OCI-LY7 (cell line): ENCODE results near the gene STMP1. TPM values are rescaled to one million over a fixed set of nuclear protein-coding genes. Genes with fewer than 3 reads are reported as not detected.

Experiments
- BruUV-seq: library from RNA; stranded (reverse); fragments of 400-500 nt; replicated peaks from 2 replicates; lab custom pipeline; 2021; lab: Mats Ljungman, UMichigan
- CTCF ChIA-PET: fragments of 300-600 bp; sonication (Branson Sonifier 250); formaldehyde crosslinking; loops from one replicate; lab custom pipeline; 2022; ENCODE audit warnings: antibody characterized with exemption; ENCODE audit not compliant: unreplicated experiment; lab: Charles Lee
- POLR2A ChIA-PET: fragments of 300-600 bp; sonication (Branson Sonifier 250); formaldehyde crosslinking; loops from one replicate; lab custom pipeline; 2022; ENCODE audit warnings: antibody characterized with exemption; lab: Charles Lee
- DNase-seq: peaks from one replicate; pipeline ENCODE4 v3.0.0-alpha.2; 2015; ENCODE audit warnings: low spot score
- H2AFZ ChIP-seq: fragments of 200-600 bp; sonication (generic), shearing (Covaris generic); 2 replicates; pipeline ENCODE4 v1.6.1; 2014; ENCODE audit warnings: mild to moderate bottlenecking, antibody characterized with exemption, low read length, moderate library complexity
- H3K27ac ChIP-seq: fragments of 200-600 bp; sonication (generic); 2 replicates; pipeline ENCODE4 v1.5.1; 2014; ENCODE audit warnings: mixed run types, low read depth, mild to moderate bottlenecking, moderate library complexity, low read length, inconsistent platforms; ENCODE audit not compliant: poor library complexity, severe bottlenecking
- H3K36me3 ChIP-seq: fragments of 200-600 bp; sonication (generic); 2 replicates; pipeline ENCODE4 v1.6.1; 2014; ENCODE audit warnings: mild to moderate bottlenecking, antibody characterized with exemption, low read length, moderate library complexity, mixed read lengths; ENCODE audit not compliant: insufficient read depth
- H3K4me1 ChIP-seq: fragments of 200-600 bp; sonication (generic); 2 replicates; pipeline ENCODE4 v1.5.1; 2014; ENCODE audit warnings: mild to moderate bottlenecking, low read length; ENCODE audit not compliant: insufficient read depth, poor library complexity, severe bottlenecking
- H3K4me2 ChIP-seq: fragments of 200-600 bp; sonication (generic); 2 replicates; pipeline ENCODE4 v1.6.1; 2014; ENCODE audit warnings: mild to moderate bottlenecking, low read length
- H3K4me3 ChIP-seq: fragments of 200-600 bp; sonication (generic); 2 replicates; pipeline ENCODE4 v1.5.1; 2014; ENCODE audit warnings: mild to moderate bottlenecking, low read depth, low read length; ENCODE audit not compliant: poor library complexity, severe bottlenecking
- H3K79me2 ChIP-seq: fragments of 200-600 bp; sonication (generic); 2 replicates; pipeline ENCODE4 v1.6.1; 2016; ENCODE audit warnings: low read depth, mild to moderate bottlenecking, low read length, moderate library complexity, mixed read lengths; ENCODE audit not compliant: insufficient read depth
- H3K9me2 ChIP-seq: fragments of 200-600 bp; sonication (generic); 2 replicates; pipeline ENCODE4 v1.6.1; 2016; ENCODE audit warnings: mild to moderate bottlenecking, low read length, mixed read lengths; ENCODE audit not compliant: insufficient read depth
- H3K9me3 ChIP-seq: fragments of 200-600 bp; sonication (generic); 2 replicates; pipeline ENCODE4 v1.6.1; 2014; ENCODE audit warnings: mild to moderate bottlenecking, mixed run types, low read length, mixed read lengths
- H4K20me1 ChIP-seq: fragments of 200-600 bp; sonication (generic); 2 replicates; pipeline ENCODE4 v1.6.1; 2014; ENCODE audit warnings: mild to moderate bottlenecking, antibody characterized with exemption, low read length, moderate library complexity, mixed read lengths; ENCODE audit not compliant: insufficient read depth
- EZH2phosphoT487 ChIP-seq: fragments of 200-600 bp; sonication (generic); IDR thresholded peaks from 2 replicates; pipeline ENCODE4 v1.6.1; 2018; ENCODE audit warnings: low read depth, borderline replicate concordance, mild to moderate bottlenecking, mixed run types, antibody characterized with exemption, low read length, moderate library complexity, mixed read lengths
- intact Hi-C: fragments of 100-400 bp; cut with micrococcal nuclease; formaldehyde crosslinking; loops from one replicate; pipeline ENCODE4 v1.10.0; 2022; ENCODE audit not compliant: unreplicated experiment
- total RNA-seq, 2 experiments: library from RNA; depleted of rRNA in 1 of 2; stranded (reverse); fragments of >200 nt in 1 of 2; shearing (Covaris generic) in 1 of 2; gene quantifications; 2 replicates each; pipeline ENCODE4 v1.2.3, GENCODE V29; 2014 to 2022
- TF ChIP-seq, protein P1 (sequence below): fragments of 200-600 bp; sonication (generic); conservative IDR thresholded peaks from 2 replicates; pipeline ENCODE4 v1.5.1; 2014; ENCODE audit warnings: mild to moderate bottlenecking, antibody characterized with exemption, low read length, moderate library complexity, mixed read lengths

The STMP1 gene
- total RNA-seq, 2 experiments from 2014 or later: 7.4 to 24.4 TPM

- H4K20me1 ChIP-seq: no peaks in the 10 kb centered on the region
- no peak overlapping the region for H3K4me3 ChIP-seq
- ChIA-PET CTCF (no interaction called here), POLR2A (interaction anchor here (0.7 kb wide), 1 partner anchor 1593 kb away, joined by 3 read pairs; no protein-coding TSS in a partner anchor)
- intact Hi-C loops: loop anchor here (10.0 kb wide), 1 partner anchor 335 kb away; no protein-coding TSS in a partner anchor
- no peaks in the 10 kb centered on the region for H3K4me1 ChIP-seq
- DNase-seq: no peak
- H3K4me2 ChIP-seq: no peak overlapping the region
- no TSS peak for BruUV-seq
- TF ChIP-seq EZH2phosphoT487: no peak
- TF ChIP-seq, protein P1, sequence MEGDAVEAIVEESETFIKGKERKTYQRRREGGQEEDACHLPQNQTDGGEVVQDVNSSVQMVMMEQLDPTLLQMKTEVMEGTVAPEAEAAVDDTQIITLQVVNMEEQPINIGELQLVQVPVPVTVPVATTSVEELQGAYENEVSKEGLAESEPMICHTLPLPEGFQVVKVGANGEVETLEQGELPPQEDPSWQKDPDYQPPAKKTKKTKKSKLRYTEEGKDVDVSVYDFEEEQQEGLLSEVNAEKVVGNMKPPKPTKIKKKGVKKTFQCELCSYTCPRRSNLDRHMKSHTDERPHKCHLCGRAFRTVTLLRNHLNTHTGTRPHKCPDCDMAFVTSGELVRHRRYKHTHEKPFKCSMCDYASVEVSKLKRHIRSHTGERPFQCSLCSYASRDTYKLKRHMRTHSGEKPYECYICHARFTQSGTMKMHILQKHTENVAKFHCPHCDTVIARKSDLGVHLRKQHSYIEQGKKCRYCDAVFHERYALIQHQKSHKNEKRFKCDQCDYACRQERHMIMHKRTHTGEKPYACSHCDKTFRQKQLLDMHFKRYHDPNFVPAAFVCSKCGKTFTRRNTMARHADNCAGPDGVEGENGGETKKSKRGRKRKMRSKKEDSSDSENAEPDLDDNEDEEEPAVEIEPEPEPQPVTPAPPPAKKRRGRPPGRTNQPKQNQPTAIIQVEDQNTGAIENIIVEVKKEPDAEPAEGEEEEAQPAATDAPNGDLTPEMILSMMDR: no peak
- no peak overlapping the region for H3K27ac ChIP-seq
- no peaks in the 10 kb centered on the region for H3K79me2 ChIP-seq
- peaks cover 33% of the 10 kb centered on the region for H3K36me3 ChIP-seq
- H3K9me2 ChIP-seq: no peaks in the 10 kb centered on the region
- no peak overlapping the region for H2AFZ ChIP-seq
- H3K9me3 ChIP-seq: peaks cover 16% of the 10 kb centered on the region
These were observed 7.9 kb downstream of the STMP1 start for GRCh38 chr7:135670179-135670578.

DNA sequence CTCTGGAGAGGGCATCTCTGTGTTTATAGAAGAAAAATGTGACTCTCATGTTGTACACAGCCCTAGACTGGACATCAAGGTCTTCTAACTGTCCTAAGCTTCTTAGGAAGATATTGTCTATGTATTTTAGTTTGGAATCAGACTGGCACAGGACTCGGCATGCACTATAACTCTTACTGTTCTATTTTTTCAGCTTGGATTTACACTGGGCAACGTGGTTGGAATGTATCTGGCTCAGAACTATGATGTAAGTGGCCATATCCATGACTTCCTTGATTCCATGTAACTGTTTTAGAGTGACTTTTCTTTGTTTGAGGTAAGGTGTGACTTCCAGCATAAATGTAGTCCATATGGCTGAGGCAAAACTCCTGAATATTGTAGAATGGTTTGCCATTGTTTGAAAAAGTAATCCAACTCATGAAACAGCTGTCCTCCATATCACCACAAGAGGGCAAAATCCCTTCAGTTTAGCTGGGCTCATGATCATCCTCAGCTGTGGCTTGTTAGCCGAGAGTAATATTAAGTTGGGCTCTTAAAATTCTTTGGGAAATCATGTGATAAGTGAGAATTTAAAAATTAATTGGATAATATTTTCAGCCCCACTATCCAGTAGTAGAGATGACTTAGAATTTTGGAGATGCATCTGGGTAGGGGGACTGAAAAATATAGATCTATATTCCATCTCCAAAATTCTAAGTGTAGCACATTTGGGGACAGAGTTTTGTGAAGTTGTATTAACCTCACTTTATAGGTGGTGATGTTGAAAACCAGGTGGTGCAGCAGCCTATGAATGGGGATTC is 10.4 kb downstream of the STMP1 start:
- Histone ChIP-seq H3K4me1 (no peaks in the 10 kb centered on the region), H3K4me2 (no peak overlapping the region), H3K36me3 (peaks cover 33% of the 10 kb centered on the region), H4K20me1 (no peaks in the 10 kb centered on the region), H3K9me2 (no peaks in the 10 kb centered on the region), H3K9me3 (peaks cover 16% of the 10 kb centered on the region), H2AFZ (no peak overlapping the region), H3K4me3 (no peak overlapping the region), H3K27ac (no peak overlapping the region), H3K79me2 (no peaks in the 10 kb centered on the region)
- intact Hi-C loops: loop anchor here (10.0 kb wide), 1 partner anchor 332 kb away; no protein-coding TSS in a partner anchor
- no TSS peak for BruUV-seq
- peak; percentile 50 for DNase-seq
- ChIA-PET CTCF (no interaction called here), POLR2A (interaction anchor here (1.0 kb wide), 1 partner anchor 11 kb away, joined by 3 read pairs; no protein-coding TSS in a partner anchor)
- TF ChIP-seq, protein P1: peak; percentile 91
- TF ChIP-seq EZH2phosphoT487: no peak

- H3K4me2 ChIP-seq: no peak overlapping the region
- ChIA-PET POLR2A (interaction anchor here (1.0 kb wide), 1 partner anchor 11 kb away, joined by 3 read pairs; no protein-coding TSS in a partner anchor), CTCF (no interaction called here)
- H3K27ac ChIP-seq: no peak overlapping the region
- H4K20me1 ChIP-seq: no peaks in the 10 kb centered on the region
- intact Hi-C loops: loop anchor here (10.0 kb wide), 1 partner anchor 331 kb away; no protein-coding TSS in a partner anchor
- H3K4me1 ChIP-seq: no peaks in the 10 kb centered on the region
- DNase-seq: no peak
- H3K36me3 ChIP-seq: peaks cover 35% of the 10 kb centered on the region
- peaks cover 12% of the 10 kb centered on the region for H3K9me3 ChIP-seq
- H3K79me2 ChIP-seq: no peaks in the 10 kb centered on the region
- H3K9me2 ChIP-seq: no peaks in the 10 kb centered on the region
- no peak overlapping the region for H2AFZ ChIP-seq
- TF ChIP-seq, protein P1: no peak
- TF ChIP-seq EZH2phosphoT487: no peak
- no TSS peak for BruUV-seq
- no peak overlapping the region for H3K4me3 ChIP-seq
These were observed 11.0 kb downstream of the STMP1 start for GRCh38 chr7:135673360-135673706.
